GM12878 (cell line): Measurements from ENCODE around the gene ITIH2. TPM values are rescaled to one million over a fixed set of nuclear protein-coding genes. Genes with fewer than 3 reads are reported as not detected.

ENCODE experiments used
- ATAC-seq: fragments of 200-7000 bp; cut with Tn5 transposase; 3 replicates; pipeline ENCODE4 v1.9.1; 2020; ENCODE audit warnings: mild to moderate bottlenecking, moderate library complexity
- BruUV-seq: library from RNA; stranded (reverse); fragments of 400-500 nt; replicated peaks from 2 replicates; lab custom pipeline; 2021; lab: Mats Ljungman, UMichigan
- CTCF ChIA-PET: fragments of 300-600 bp; sonication (Branson Sonifier 250); formaldehyde crosslinking; extraction: SDS; loops from one replicate; lab custom pipeline; 2021; ENCODE audit warnings: inconsistent platforms; lab: Yijun Ruan, JAX
- POLR2A ChIA-PET: fragments of 350-600 bp; formaldehyde crosslinking; extraction: SDS; loops from one replicate; lab custom pipeline; 2021; ENCODE audit warnings: inconsistent platforms; lab: Charles Lee
- RAD21 ChIA-PET: fragments of 300-600 bp; sonication (Branson Sonifier 250); formaldehyde crosslinking; loops from one replicate; lab custom pipeline; 2023; ENCODE audit warnings: antibody characterized with exemption; ENCODE audit not compliant: unreplicated experiment; lab: Charles Lee
- SMC1A ChIA-PET: fragments of 300-600 bp; sonication (Branson Sonifier 250); formaldehyde crosslinking; loops from one replicate; lab custom pipeline; 2023; ENCODE audit not compliant: unreplicated experiment, uncharacterized antibody; lab: Charles Lee
- DNase-seq: peaks from one replicate; pipeline ENCODE4 v3.0.0-alpha.2; 2011; ENCODE audit warnings: low read depth, low spot score
- FAIRE-seq: peaks from 3 replicates; lab custom pipeline; 2011; peaks lifted over from hg19 to GRCh38; lab: Jason Lieb, UNC
- H2AFZ ChIP-seq: 2 replicates; pipeline ENCODE4 v1.6.0; 2011; ENCODE audit warnings: low read depth, low read length, control low read depth; ENCODE audit not compliant: control insufficient read depth
- H3K27ac ChIP-seq: 2 replicates; pipeline ENCODE4 v1.5.1; 2011; ENCODE audit warnings: control low read depth; ENCODE audit not compliant: control insufficient read depth, insufficient read depth
- H3K27me3 ChIP-seq, 2 experiments: replicated peaks in 1 of 2; 2 replicates each; pipeline versions ENCODE4 v1.6.0 to v1.6.1; 2011; ENCODE audit warnings: low read length in 1 of 2; ENCODE audit not compliant: control insufficient read depth in 2 of 2, insufficient read depth in 2 of 2
- H3K36me3 ChIP-seq, 2 experiments: 2 replicates each; pipeline ENCODE4 v1.5.1; 2011; ENCODE audit warnings: low read length in 1 of 2; ENCODE audit not compliant: control insufficient read depth in 2 of 2, insufficient read depth in 2 of 2
- H3K4me1 ChIP-seq: 2 replicates; pipeline ENCODE4 v1.6.1; 2011; ENCODE audit warnings: mild to moderate bottlenecking, low read length, moderate library complexity, mixed read lengths; ENCODE audit not compliant: control insufficient read depth, insufficient read depth
- H3K4me2 ChIP-seq: 2 replicates; pipeline ENCODE4 v1.6.0; 2011; ENCODE audit warnings: control low read depth; ENCODE audit not compliant: control insufficient read depth, insufficient read depth
- H3K4me3 ChIP-seq: fragments of 200-600 bp; sonication (generic); 2 replicates; pipeline ENCODE4 v1.5.1; 2016
- H3K79me2 ChIP-seq: 2 replicates; pipeline ENCODE4 v1.6.0; 2011; ENCODE audit warnings: low read length; ENCODE audit not compliant: control insufficient read depth, insufficient read depth
- H3K9ac ChIP-seq: 2 replicates; pipeline ENCODE4 v1.8.0; 2011; ENCODE audit warnings: low read length, control low read depth, mixed read lengths; ENCODE audit not compliant: control insufficient read depth, insufficient read depth
- H3K9me3 ChIP-seq: replicated peaks from 3 replicates; pipeline ENCODE4 v1.5.1; 2011; ENCODE audit warnings: mild to moderate bottlenecking, low read length; ENCODE audit not compliant: control insufficient read depth, insufficient read depth
- H4K20me1 ChIP-seq: 2 replicates; pipeline ENCODE4 v1.6.0; 2011; ENCODE audit not compliant: control insufficient read depth, insufficient read depth
- ATF3 ChIP-seq: IDR thresholded peaks from 2 replicates; pipeline ENCODE4 v1.6.1; 2011; ENCODE audit warnings: low read depth, mild to moderate bottlenecking, low read length, moderate library complexity, borderline replicate concordance; ENCODE audit errors: extremely low read depth
- CBFB ChIP-seq: IDR thresholded peaks from 2 replicates; pipeline ENCODE4 v1.6.1; 2016; ENCODE audit warnings: antibody characterized with exemption, low read depth
- CHD2 ChIP-seq: IDR thresholded peaks from 2 replicates; pipeline ENCODE4 v1.6.1; 2011; ENCODE audit warnings: low read depth, low read length, improper control_type of control experiment, borderline replicate concordance
- CHD4 ChIP-seq: fragments of 200-600 bp; sonication (generic); IDR thresholded peaks from 2 replicates; pipeline ENCODE4 v1.6.1; 2016; ENCODE audit warnings: mild to moderate bottlenecking
- ESRRA ChIP-seq: IDR thresholded peaks from 2 replicates; pipeline ENCODE4 v1.6.1; 2012; ENCODE audit warnings: mild to moderate bottlenecking, low read length, improper control_type of control experiment
- HCFC1 ChIP-seq: fragments of 150-350 bp; IDR thresholded peaks from 2 replicates; pipeline ENCODE4 v1.6.1; 2014; ENCODE audit warnings: low read length
- HDAC6 ChIP-seq: fragments of 200-600 bp; sonication (generic); IDR thresholded peaks from one replicate; pipeline ENCODE4 v1.8.0; 2017; ENCODE audit warnings: antibody characterized with exemption; ENCODE audit not compliant: unreplicated experiment
- HDGF ChIP-seq: fragments of 450-650 bp; IDR thresholded peaks from 2 replicates; pipeline ENCODE4 v1.6.1; 2016; ENCODE audit warnings: antibody characterized with exemption
- NFYB ChIP-seq: IDR thresholded peaks from 2 replicates; pipeline ENCODE4 v1.6.1; 2011; ENCODE audit warnings: low read depth, mild to moderate bottlenecking, low read length, improper control_type of control experiment, moderate library complexity; ENCODE audit not compliant: insufficient read depth
- NR2C1 ChIP-seq: fragments of 450-650 bp; IDR thresholded peaks from 2 replicates; pipeline ENCODE4 v1.6.1; 2017; ENCODE audit warnings: antibody characterized with exemption, mild to moderate bottlenecking, moderate library complexity
- NR2C2 ChIP-seq: IDR thresholded peaks from 2 replicates; pipeline ENCODE4 v1.6.1; 2011; ENCODE audit warnings: borderline replicate concordance, low read depth; ENCODE audit not compliant: control insufficient read depth, insufficient read length
- YBX1 ChIP-seq: fragments of 450-650 bp; IDR thresholded peaks from 2 replicates; pipeline ENCODE4 v1.6.1; 2016; ENCODE audit warnings: antibody characterized with exemption
- ZBED1 ChIP-seq: IDR thresholded peaks from 2 replicates; pipeline ENCODE4 v1.6.1; 2016; ENCODE audit warnings: borderline replicate concordance
- ZSCAN29 ChIP-seq: fragments of 450-650 bp; IDR thresholded peaks from 2 replicates; pipeline ENCODE4 v1.6.1; 2017; ENCODE audit warnings: mild to moderate bottlenecking, moderate library complexity
- WGBS: methylation state at CpG from one replicate; pipeline ENCODE4 v1.1.6; 2016; ENCODE audit warnings: low lambda C conversion rate; ENCODE audit not compliant: insufficient replicate concordance, insufficient coverage; ENCODE audit errors: missing lambda C conversion rate; 5-methylcytosine and 5-hydroxymethylcytosine counted together
- in situ Hi-C: fragments of 300-500 bp; cut with MboI; formaldehyde crosslinking; loops from 9 replicates; pipeline ENCODE4 v1.14.3; 2018; ENCODE audit warnings: mixed read lengths
- intact Hi-C: fragments of 100-400 bp; cut with micrococcal nuclease; formaldehyde crosslinking; loops from one replicate; pipeline ENCODE4 v1.14.2; 2022; ENCODE audit not compliant: unreplicated experiment
- polyA plus RNA-seq, 11 experiments: library from polyadenylated mRNA; depleted of rRNA in 4 of 11; unstranded in 6 of 11; stranded (reverse) in 5 of 11; fragments of >200 nt; fragmentation: Nextera tagmentation in 4 of 11; fragmentation: Illumina TruSeq in 1 of 11; extraction: Ambion mirVana in 4 of 11; extraction: Trizol in 1 of 11; gene quantifications; 1 replicate in 1 of 11; 2 replicates in 10 of 11; pipeline versions ENCODE4 v1.2.1 to v1.2.3, GENCODE V29; 2011 to 2016; ENCODE audit warnings: inconsistent platforms in 2 of 11, missing spikeins in 2 of 11, low read depth in 1 of 11
- total RNA-seq, 4 experiments: library from RNA; depleted of rRNA in 3 of 4; stranded (reverse); fragments of >200 nt in 3 of 4; fragmentation: Illumina TruSeq in 1 of 4; extraction: Trizol in 1 of 4; gene quantifications; 2 replicates each; pipeline versions ENCODE4 v1.2.1 to v1.2.3, GENCODE V29; 2013 to 2021
- TF ChIP-seq, protein P1 (sequence below): fragments of 450-650 bp; IDR thresholded peaks from 2 replicates; pipeline ENCODE4 v1.6.1; 2017; ENCODE audit warnings: mild to moderate bottlenecking, low read depth, inconsistent platforms; ENCODE audit not compliant: poor library complexity, severe bottlenecking
- TF ChIP-seq, protein P2 (sequence below): IDR thresholded peaks from 2 replicates; pipeline ENCODE4 v1.6.1; 2011; ENCODE audit warnings: mild to moderate bottlenecking, low read depth, low read length, moderate library complexity; ENCODE audit not compliant: insufficient replicate concordance

Gene ITIH2
- total and polyA plus RNA-seq, 10 of the 15 experiments (the other 5 are each of a cell fraction or from before 2014, with no cell fraction given), result 0.05 to 0.72 (median 0.53) TPM; not detected in 7

GRCh38 chr10:7766241-7766640 is 63.1 kb downstream of the ITIH2 start:
- ChIA-PET SMC1A (interaction anchor here (0.7 to 0.9 kb wide), 2 partner anchors 23 to 241 kb away, joined by 3 to 4 read pairs; no protein-coding TSS in a partner anchor), POLR2A (no interaction called here), RAD21 (no interaction called here), CTCF (interaction anchor here (1.4 to 1.5 kb wide), 2 partner anchors 9 to 10 kb away, joined by 4 to 5 read pairs; no protein-coding TSS in a partner anchor)
- Histone ChIP-seq H2AFZ (no peak overlapping the region), H3K4me2 (no peak overlapping the region), H3K9me3 (no peaks in the 10 kb centered on the region), H3K36me3 (peaks cover 0 to 20% of the 10 kb centered on the region in 2 experiments; a peak in 3 of 4 replicates), H3K27ac (no peak overlapping the region), H3K27me3 (no peaks in the 10 kb centered on the region), H3K79me2 (no peaks in the 10 kb centered on the region), H3K9ac (no peak overlapping the region), H4K20me1 (no peaks in the 10 kb centered on the region), H3K4me3 (no peak overlapping the region), H3K4me1 (no peaks in the 10 kb centered on the region)
- 97% methylated on average over 3 of the region's 3 CpGs for WGBS
- ATAC-seq (no peak), DNase-seq (no peak), FAIRE-seq (no peak)
- TF ChIP-seq NFYB (no peak), ESRRA (no peak), HDGF (no peak), ATF3 (no peak), CHD4 (no peak), ZSCAN29 (no peak), CBFB (no peak), ZBED1 (no peak), HDAC6 (no peak), NR2C2 (no peak), HCFC1 (no peak), CHD2 (no peak), YBX1 (no peak), NR2C1 (no peak)
- TF ChIP-seq, protein P1, sequence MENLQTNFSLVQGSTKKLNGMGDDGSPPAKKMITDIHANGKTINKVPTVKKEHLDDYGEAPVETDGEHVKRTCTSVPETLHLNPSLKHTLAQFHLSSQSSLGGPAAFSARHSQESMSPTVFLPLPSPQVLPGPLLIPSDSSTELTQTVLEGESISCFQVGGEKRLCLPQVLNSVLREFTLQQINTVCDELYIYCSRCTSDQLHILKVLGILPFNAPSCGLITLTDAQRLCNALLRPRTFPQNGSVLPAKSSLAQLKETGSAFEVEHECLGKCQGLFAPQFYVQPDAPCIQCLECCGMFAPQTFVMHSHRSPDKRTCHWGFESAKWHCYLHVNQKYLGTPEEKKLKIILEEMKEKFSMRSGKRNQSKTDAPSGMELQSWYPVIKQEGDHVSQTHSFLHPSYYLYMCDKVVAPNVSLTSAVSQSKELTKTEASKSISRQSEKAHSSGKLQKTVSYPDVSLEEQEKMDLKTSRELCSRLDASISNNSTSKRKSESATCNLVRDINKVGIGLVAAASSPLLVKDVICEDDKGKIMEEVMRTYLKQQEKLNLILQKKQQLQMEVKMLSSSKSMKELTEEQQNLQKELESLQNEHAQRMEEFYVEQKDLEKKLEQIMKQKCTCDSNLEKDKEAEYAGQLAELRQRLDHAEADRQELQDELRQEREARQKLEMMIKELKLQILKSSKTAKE, result no peak
- TF ChIP-seq, protein P2, sequence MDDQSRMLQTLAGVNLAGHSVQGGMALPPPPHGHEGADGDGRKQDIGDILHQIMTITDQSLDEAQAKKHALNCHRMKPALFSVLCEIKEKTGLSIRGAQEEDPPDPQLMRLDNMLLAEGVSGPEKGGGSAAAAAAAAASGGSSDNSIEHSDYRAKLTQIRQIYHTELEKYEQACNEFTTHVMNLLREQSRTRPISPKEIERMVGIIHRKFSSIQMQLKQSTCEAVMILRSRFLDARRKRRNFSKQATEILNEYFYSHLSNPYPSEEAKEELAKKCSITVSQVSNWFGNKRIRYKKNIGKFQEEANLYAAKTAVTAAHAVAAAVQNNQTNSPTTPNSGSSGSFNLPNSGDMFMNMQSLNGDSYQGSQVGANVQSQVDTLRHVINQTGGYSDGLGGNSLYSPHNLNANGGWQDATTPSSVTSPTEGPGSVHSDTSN, result no peak
- BruUV-seq, result no TSS peak
- in situ Hi-C loops, result no loop called here
- intact Hi-C loops, result loop anchor here (10.0 kb wide), 1 partner anchor 1439 kb away; no protein-coding TSS in a partner anchor
